Liver (tissue), 3 donors: ENCODE results near the gene SHTN1.

Source experiments
- ATF3 ChIP-seq: IDR thresholded peaks from 2 replicates; pipeline ENCODE4 v1.6.1; 2016; ENCODE audit warnings: antibody characterized with exemption
- CTCF ChIP-seq: fragments of 150-350 bp; IDR thresholded peaks from 2 replicates; pipeline ENCODE4 v1.5.1; 2017; ENCODE audit warnings: improper control_type of control experiment, low read depth, low read length; ENCODE audit not compliant: missing input control
- GABPA ChIP-seq, 2 donors: IDR thresholded peaks in 1 of 2; conservative IDR thresholded peaks in 1 of 2; 2 replicates each; pipeline ENCODE4 v1.6.1; 2016; ENCODE audit warnings: antibody characterized with exemption in 2 of 2, mild to moderate bottlenecking in 1 of 2, moderate library complexity in 1 of 2
- MAX ChIP-seq: IDR thresholded peaks from 2 replicates; pipeline ENCODE4 v1.6.1; 2016; ENCODE audit warnings: antibody characterized with exemption
- REST ChIP-seq: IDR thresholded peaks from 2 replicates; pipeline ENCODE4 v1.6.1; 2016; ENCODE audit warnings: antibody characterized with exemption, mild to moderate bottlenecking
- SP1 ChIP-seq: IDR thresholded peaks from 2 replicates; pipeline ENCODE4 v1.6.1; 2018; ENCODE audit warnings: antibody characterized with exemption, mild to moderate bottlenecking
- donor health status: healthy.
- donor health status: healthy.

- TF ChIP-seq CTCF: no peak
- TF ChIP-seq GABPA (IDR thresholded peaks at IDR 0.05 in 1 of 2, conservative IDR thresholded peaks at IDR 0.05 in 1 of 2): no peak
- no peak for TF ChIP-seq REST
- no peak for TF ChIP-seq MAX
- TF ChIP-seq SP1: no peak
- TF ChIP-seq ATF3: no peak
Measured at GRCh38 chr10:116918583-116918982, 86.4 kb downstream of the SHTN1 start.
